Amygdala (tissue), 56 donors: ENCODE measurements around the gene ID1.
"Not testable (repeated sequence)": the region's sequence is repeated elsewhere in the genome, so short reads cannot be mapped to it uniquely, and the experiment has no call there.

Experiments used
- DNase-seq, 56 donors: peaks; one replicate each; lab custom pipeline; 2025; lab: John Stamatoyannopoulos, UW

Gene ID1

DNA sequence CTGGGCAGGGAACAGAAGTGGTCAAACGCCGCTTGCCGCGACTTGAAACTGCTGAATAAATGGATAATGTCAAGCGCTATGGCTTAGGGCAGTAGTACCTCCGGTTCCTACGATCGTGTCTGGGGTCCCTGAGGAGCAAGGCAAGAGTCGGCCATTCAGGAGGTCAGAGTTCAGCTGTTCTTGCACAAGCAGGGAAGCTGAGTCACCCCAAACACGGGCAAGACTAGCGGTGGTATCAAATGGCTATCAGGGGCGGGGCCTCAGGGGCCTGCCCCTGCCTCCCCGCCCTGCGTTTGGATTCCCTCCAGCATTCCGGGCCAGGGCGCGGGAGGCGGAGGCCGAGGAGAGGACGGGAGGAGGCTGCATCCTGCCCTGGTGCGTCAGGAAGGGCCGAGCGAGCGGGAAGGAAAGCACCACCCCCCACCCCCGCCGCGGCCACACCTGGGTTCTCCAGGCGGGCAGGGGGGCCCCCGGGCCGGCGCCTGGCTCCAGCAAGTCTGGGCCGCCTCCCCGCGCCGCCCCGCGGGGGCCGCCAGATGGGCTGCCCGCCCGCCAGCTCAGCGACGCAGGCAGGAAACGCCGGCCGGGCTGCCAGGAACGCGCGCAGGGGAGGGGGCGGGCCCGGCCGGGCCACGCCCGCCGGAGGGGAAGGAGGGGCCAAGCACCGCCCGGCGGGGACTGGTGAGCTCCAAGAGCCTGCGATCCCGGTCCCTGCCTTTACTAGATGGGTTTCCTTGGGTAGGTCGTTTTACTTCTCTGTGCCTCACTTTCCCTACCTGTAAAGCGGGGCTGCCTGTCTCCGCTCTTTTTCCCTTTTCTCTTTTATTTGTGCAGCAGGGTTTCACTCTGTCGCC, 32.2 kb upstream of the ID1 start:
- peak; percentile 17 to 97 (median 81) for DNase-seq

DNA sequence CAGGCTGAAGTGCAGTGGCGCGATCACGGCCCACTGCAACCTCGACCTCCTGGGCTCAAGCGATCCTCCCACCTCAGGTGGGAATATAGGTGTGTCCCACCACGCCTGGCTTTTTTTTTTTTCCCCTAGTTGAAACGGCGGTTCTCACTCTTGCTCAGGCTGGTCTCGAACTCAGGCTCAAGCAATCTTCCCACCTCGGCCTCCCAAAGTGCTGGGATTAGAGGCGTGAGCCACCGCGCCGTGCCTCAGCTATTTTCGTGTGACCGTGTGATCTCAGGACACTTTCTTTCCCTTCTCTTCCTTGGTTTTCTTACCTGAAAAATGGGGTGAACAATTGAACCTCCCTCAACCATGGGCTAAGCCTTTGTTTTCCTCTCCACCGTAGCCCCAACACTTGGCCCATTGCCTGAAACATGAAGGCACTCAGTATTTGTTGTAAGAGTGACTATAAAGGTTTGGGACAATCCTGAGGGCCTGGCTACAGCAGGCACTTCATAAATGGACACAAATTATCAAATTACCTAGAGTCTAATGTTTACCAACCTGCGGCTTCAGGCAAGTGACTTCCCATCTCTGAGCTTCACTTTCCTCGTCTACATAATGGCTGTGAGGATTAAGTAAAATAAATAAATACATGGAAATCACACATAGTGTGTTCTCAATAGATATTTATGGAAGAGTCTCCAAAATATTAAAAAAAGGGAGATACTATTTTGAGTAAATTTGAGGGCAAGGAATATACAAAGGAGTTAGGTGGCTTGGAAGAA, 31.4 kb upstream of the ID1 start:
- no peak for DNase-seq

DNA sequence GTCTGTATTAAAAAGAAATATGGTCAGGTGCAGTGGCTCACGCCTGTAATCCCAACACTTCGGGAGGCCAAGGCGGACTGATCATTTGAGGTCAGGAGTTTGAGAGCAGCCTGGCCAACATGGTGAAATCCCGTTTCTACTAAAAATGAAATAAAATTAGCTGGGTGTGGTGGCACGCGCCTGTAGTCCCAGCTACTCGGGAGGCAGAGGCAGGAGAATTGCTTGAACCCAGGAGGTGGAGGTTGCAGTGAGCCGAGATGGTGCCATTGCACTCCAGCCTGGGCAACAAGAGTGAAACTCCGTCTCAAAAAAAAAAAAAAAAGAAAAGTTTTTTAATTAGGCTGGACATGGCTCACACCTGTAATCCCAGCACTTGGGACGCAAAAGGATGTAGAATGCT, 30.1 kb upstream of the ID1 start:
- not testable (repeated sequence) for DNase-seq

DNA sequence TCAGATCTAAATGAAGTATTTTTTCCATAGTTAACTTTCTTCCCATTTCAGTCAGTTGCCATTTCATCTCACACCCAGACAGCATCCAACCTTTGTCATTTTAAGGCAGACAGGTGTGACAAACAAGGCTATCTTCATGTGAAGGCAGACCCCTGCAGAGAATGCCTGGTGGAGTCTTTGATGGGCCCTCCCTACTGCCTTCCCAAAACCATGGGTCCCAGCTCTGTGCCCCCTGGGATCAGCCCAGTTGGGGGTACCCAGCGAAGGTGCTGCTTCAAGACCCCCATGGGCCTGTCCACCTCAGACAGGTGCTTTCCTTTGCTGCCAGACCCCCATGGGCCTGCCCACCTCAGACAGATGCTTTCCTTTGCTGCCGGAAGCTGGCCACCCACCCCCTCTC, 28.3 kb upstream of the ID1 start:
- no peak for DNase-seq

DNA sequence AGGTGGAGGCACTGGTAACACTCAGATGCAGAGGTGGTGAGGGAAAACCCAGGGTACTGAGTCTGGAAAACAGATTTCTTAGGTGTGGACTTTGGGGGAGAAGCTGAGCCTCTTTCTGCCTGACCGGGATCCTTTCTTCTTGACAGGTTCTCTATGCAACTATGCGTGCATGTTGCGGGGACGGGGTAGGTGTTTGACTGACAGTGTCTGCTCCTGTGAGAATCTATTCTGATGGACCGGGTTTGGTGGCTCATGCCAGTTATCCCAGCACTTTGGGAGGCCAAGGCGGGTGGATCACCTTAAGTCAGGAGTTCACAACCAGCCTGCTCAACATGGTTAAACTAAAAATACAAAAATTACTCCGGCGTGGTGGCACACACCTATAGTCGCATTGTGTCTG, 27.9 kb upstream of the ID1 start:
- DNase-seq: no peak

DNA sequence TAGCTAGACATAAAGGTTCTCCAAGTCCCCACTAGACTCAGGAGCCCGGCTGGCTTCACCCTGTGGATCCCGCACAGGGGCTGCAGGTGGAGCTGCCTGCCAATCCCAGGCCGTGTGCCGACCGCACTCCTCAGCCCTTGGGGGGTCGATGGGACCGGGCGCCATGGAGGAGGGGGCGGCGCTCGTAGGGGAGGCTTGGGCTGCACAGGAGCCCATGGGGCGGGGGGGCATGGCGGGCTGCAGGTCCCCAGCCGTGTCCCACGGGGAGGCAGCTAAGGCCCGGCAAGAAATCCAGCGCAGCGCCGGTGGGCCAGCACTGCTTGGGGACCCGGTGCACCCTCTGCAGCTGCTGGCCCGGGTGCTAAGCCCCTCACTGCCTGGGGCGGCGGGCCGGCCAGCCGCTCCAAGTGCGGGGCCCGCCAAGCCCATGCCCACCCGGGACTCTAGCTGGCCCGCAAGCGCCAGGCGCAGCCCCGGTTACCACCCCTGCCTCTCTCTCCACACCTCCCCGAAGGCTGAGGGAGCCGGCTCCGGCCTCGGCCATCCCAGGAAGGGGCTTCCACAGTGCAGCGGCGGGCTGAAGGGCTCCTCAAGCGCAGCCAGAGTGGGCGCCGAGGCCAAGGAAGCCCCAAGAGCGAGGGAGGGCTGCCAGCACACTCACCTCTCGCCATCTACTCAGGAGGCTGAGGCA, 26.5 kb upstream of the ID1 start:
- no peak for DNase-seq

DNA sequence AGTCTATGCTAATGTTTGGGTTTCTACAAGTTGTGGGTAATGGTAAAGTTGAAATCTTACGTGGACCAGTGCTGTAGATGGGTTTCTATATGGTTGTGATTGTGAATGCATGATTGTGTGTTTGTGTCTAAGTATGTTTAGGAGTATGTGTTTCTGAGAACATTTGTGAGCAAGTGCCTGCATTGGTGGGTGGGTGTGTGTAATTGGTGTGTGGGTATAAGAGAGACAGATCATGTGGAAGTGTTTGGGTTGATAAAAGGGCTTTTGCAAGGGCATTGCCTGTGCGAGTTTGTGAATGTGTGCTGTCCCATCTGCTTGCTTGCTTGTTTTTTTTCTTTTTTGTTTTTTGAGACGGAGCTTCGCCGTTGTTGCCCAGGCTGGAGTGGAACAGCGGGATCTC, 25.8 kb upstream of the ID1 start:
- DNase-seq: no peak

DNA sequence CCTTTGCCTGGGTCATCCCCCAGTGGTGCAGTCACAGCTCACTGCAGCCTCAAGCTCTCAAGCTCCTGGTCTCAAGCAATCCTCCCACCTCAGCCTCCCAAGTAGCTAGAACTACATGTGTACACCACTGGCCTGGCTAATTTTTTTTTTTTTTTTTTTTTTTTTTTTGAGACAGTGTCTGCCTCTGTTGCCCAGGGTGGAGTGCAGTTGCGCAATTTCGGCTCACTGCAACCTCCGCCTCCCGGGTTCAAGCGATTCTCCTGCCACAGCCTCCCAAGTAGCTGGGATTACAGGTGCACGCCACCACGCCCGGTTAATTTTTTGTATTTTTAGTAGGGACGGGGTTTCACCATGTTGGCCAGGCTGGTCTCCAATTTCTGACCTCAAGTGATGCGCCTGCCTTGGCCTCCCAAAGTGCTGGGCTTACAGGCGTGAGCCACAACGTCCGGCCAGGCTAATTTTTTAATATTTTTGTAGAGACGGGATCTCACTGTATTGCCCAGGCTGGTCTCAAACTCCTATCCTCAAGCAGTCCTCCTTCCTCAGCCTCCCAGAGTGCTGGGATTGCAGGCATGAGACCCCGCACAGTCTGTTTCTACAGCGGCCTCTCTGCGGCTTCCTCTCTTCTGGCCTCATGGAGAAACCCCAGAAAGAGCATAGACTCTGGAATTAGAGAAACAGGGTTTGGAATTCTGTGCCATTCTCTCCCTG, 25.0 kb upstream of the ID1 start:
- not testable (repeated sequence) for DNase-seq

DNA sequence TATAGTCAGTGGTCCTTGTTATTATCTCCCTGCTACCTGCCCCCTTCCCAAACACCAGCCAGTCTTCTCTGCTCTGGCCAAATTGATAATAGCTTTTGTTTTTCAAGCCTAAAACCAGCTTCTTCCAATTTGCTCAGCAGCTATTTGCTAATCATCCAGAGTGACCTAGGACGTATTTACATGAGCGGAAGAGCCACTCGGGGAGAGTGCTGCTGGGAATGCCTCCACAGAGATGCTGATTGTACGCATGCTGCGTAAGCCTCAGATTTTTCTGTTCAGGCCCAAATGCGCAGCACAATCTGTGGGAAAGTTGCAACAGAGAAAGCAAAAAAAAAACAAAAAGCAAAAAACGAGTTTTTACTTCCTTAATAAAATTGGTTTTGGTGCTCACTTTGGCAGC, 24.4 kb upstream of the ID1 start:
- no peak for DNase-seq

DNA sequence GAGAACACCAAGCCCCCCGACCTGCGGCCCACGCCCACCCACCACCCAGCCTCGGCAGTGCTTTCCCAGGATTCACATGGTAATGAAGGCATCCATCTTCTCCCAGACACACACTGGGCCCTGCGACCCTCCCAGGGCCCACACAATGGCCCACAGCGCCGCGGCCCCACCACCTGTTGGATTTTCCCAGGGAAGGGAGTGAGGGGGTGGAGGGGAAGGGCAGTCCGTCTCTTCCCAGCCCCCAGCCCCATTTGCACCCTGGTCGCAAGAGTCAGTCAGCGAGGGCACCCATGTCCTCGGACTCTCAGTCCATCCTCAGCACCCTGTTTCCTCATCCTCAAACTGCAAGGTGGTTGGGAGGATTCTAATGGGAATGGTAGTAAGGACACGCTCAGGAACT, 23.7 kb upstream of the ID1 start:
- DNase-seq: no peak

DNA sequence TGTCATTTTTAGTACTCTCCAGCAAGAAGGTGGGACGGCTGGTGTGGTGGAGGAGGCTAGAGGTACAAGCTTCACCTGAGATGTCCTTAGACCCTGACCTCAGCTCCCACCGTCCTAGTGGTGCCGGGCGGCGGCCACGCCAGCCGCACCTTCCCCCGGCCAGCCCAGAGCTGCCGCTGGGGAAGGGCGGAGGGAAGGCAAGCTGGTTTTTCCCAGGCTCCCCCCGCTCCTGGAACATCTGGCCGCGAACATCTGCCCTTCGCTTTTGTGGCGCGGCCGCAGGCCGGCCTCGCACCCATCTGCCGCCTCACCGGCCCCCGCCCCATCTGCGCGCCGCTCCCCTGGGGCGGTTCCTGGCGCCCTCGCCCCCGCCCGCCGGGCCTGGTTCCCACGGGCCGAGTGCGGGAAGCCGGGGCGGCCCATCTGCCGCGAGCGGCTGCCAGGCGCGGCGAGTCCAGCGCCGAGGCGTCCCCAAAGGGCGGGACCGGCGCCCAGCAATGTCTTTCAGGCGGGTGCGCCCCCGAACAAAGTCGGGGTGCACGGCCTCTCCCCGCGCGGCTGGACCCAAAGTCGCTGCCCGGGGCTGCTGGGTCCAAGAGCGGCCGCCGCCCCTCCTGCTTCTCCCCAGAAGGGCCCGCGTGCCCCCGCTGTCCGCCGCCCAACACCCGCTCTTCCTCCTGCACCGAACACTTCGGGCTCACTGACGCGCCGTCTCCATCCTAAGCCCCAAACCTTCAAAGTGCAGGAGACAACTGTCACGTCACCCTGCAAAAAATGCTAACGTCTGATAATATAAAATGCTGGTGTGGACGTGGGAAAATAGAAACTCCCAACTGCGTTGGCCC, 17.3 kb upstream of the ID1 start:
- DNase-seq: peak in 14 of 56 donors; percentile 5 to 53 (median 26)

DNA sequence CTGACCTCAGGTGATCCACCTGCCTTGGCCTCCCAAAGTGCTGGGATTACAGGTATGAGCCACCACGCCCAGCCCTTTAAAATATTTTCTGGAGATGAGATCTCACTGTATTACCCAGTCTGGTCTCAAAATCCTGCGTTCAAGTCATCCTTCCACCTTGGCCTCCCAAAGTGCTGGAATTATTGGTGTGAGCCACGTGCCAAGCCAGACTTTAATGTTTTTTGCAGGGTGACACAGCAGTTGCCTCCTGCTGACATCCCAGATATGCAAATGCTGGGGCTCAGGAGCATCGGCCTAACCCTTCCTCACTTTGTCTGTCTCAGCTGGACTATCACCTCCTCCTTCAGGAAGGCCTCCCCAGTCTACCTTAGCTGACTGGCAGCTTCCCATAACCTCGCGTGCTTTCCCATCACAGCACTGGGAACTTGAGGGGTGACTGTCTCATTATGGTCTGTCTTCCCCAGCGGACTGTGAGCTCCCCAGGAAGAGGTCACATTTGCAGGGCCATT, 14.3 kb upstream of the ID1 start:
- DNase-seq: no peak

DNA sequence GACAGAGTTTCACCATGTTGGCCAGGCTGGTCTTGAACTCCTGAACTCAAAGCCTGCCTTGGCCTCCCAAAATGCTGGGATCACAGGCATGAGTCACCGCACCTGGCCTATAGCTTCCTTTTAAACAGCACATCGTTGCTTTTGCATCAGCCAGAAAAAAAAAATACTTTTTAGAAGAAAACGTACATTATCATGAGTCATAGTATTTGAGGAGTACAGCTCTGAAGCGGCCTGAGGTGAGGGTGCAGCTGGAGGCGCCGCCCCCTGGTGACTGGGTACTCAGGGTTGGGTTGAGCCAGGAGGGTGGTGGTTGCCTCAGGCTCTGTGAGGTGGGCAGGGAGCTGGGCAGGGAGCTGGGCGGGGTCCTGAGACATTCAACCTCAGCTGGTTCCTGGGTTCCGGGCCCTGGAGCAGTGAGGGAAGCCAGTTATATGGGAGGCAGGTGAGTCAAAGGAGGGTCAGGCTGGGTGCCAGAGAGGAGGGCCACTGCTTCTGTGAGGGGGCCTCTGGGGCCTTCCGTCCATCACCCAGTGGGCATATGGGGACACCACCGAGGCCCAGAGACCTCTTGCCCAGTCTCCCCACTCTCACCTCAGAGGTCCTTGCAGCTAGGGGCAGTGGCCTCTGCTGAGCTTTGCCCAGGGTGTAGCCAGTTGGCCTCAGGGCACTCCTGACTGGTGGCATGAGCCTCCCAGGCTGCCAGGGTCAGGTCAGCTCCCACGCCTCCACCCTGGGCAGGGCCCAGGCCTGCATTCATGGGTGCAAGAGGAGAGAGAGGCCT, 11.7 kb upstream of the ID1 start:
- DNase-seq: no peak

DNA sequence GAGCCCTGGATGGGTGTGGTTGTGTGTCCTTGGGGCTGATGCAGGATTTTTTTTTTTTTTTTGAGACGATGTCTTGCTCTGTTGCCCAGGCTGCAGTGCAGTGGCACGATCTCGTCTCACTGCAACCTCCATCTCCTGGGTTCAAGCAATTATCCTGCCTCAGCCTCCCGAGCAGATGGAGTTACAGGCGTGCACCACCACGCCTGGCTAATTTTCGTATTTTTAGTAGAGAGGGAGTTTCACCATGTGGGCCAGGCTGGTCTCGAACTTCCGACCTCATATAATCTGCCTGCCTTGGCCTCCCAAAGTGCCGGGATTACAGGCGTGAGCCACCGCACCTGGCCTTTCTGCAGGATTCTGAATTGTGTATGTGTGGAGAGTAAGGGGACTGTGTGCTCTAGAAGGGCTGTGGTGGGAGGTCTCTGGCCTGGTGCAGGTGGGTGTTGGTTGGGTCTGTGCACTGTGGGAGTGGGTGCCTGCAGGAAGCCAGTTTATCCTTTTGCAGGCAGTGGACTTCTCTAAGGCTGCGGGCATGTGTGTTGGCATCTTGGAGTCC, 11.0 kb upstream of the ID1 start:
- DNase-seq: no peak

DNA sequence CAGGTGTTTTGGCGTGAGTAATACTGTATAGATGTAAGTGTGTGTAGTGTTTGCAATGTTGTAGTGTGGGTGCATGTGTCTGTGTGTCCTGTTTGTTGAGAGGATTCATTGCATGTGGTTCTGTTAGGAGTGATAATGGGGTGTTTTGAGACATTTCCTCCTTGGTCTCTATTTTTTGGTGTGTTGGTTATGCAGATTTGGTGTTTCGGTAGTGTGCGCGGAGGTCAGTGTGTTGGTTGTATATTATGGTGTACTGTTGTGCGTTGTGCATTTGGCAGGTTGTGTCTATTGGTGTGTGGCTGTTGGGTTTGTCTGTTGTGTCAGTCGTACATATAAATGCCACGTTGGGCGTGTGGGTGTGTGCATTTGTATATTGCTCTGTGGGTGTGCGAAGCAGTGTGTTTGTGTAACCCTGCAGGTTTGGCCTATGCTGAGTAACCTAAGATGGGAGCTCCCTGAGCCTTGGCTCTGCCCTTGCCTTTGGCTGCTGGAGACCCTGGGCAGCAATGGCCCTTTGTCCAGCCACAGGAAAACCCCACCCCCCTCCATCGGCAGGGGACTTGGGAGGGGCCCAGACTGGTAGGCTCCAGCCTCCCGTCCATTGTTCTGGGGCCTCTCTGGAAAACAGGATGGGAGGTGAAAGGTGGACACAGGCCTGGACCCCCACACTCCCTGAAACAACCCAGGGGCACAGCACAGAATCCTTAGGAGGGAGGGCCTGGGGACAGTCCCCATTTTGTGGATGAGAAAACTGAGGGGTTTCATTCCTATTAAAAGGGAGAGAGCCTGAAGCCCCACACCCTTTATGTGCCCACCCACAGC, 10.3 kb upstream of the ID1 start:
- no peak for DNase-seq

DNA sequence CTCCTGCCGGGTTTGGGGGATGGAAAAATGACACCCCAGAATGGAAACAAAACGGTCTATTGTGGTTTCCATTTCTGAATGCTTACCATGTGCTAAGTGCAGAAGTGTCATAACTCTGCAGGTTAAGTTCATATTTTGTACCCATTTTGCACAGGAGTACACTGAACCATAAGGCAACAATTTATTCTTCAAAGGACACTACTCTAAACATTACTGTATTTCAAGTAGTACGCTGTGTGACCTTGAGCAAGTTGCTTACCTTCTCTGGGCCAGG, 9.8 kb upstream of the ID1 start:
- DNase-seq: no peak

DNA sequence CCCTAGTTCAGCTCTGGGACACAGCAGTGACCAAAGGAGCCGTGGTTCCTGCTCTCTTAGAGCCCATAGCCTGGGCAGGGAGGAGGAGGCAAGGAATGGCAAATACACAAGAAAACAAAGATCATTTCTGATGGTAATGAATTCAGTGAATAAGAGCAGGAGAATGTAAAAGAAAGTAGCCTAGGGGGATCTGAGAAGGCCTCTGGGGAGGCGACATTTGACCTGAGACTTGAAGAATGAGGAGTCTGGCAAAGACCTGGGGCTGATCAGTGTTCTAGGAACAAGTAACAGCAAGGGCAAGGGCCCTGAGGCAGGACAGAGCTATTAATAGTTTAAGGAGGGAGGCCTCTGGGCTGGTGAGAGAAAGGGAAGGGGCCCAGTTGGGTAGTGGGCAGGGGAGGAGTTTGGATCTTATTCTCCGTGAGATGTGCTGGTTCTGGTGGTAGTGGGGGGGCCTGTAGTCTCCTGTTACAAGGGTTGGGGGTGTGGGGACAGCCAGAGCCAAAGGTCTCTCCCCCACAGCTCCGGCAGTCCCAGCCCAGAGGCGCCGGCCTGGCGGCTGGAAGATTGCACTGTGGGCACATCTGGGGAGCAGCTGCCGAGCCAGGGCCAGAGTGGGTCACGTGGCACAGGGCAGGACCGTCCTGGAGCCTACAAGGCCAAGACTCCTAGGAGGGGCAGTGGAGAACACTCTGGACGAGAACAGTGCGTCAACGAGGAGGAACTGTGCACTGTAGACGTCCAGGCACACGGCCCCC, 9.3 kb upstream of the ID1 start:
- DNase-seq: peak in 10 of 56 donors; percentile 5 to 39 (median 15)
